ENCODE results near the gene TTC9B.

TTC9B gene

GRCh38 chr19:40249201-40249600 is 31.0 kb upstream of the TTC9B start:
- DNase-seq (ENCODE audit: low read depth), result no peak
- TF ChIP-seq, protein P1, sequence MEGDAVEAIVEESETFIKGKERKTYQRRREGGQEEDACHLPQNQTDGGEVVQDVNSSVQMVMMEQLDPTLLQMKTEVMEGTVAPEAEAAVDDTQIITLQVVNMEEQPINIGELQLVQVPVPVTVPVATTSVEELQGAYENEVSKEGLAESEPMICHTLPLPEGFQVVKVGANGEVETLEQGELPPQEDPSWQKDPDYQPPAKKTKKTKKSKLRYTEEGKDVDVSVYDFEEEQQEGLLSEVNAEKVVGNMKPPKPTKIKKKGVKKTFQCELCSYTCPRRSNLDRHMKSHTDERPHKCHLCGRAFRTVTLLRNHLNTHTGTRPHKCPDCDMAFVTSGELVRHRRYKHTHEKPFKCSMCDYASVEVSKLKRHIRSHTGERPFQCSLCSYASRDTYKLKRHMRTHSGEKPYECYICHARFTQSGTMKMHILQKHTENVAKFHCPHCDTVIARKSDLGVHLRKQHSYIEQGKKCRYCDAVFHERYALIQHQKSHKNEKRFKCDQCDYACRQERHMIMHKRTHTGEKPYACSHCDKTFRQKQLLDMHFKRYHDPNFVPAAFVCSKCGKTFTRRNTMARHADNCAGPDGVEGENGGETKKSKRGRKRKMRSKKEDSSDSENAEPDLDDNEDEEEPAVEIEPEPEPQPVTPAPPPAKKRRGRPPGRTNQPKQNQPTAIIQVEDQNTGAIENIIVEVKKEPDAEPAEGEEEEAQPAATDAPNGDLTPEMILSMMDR (IDR thresholded peaks at IDR 0.05; ENCODE audit: low read length, missing control alignments), result no peak
- H3K4me3 ChIP-seq (replicated peaks; ENCODE audit: low read depth, low read length), result no peak overlapping the region

DNA sequence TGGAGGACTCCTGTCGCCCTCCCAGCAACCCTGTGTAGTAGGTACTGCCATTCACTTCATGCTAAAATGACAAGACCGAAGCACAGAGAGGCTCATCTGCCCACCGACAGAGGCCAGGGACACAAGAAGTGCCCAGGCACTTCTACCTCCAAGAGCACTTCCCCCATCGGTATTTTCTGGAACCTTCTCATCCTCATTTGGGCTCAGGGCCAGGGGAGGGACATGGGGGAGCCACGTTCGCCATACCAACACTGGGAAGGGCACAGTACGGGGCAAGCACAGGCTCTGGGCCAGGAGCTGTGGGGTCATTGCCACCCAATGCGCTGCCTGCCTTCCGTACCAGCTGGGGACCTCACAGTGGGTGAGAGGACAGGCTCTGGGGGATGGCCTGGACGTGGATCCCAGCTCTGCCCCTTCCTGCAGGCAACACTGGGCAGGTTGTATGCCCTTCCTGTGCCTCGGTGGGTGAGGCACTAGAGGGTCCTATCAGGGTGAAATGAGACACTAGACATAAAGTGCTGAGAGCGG is 29.6 kb upstream of the TTC9B start:
- no peak overlapping the region for H3K4me3 ChIP-seq (replicated peaks; ENCODE audit: low read depth, low read length)
- TF ChIP-seq, protein P1 (IDR thresholded peaks at IDR 0.05; ENCODE audit: low read length, missing control alignments), result no peak
- DNase-seq (ENCODE audit: low read depth), result no peak

GRCh38 chr19:40247178-40247577 is 29.0 kb upstream of the TTC9B start:
- DNase-seq (ENCODE audit: low read depth), result no peak
- TF ChIP-seq, protein P1 (IDR thresholded peaks at IDR 0.05; ENCODE audit: low read length, missing control alignments), result no peak
- no peak overlapping the region for H3K4me3 ChIP-seq (replicated peaks; ENCODE audit: low read depth, low read length)

DNA sequence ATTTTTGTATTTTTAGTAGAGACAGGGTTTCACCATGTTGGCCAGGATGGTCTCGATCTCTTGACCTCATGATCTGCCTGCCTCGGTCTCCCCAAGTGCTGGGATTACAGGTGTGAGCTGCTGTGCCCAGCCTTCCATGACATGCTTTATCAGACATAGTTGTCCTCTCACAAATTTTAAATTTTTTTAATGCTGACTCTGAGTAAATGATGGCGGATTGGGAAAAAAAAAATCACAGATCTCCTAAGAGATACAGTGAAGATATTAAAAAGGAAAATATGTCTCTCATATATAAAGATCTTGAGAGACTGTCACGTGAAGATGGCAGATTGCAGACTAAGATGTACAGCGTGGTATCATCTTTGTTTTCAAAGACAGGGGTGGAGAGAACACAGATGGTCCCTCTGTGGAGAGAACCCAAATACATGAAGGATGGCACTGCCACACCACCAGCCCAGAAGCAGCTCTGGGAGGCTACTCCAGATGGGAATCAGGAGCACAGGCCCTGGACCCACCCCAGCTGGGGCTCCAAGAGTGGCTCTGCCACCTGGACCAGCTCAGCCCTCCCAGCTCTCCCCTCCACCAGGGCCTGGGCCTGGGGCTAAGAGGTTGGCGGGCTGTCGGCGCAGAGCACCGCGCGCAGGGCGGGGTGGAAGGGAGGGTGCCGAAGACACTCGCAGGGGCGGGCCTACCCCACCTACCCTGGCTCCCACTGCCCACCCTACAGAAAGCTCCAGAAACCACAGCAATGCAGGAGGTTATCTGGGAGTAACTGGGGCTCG is 28.3 kb upstream of the TTC9B start:
- DNase-seq (ENCODE audit: low read depth), result no peak
- TF ChIP-seq, protein P1 (IDR thresholded peaks at IDR 0.05; ENCODE audit: low read length, missing control alignments), result no peak
- H3K4me3 ChIP-seq (replicated peaks; ENCODE audit: low read depth, low read length), result no peak overlapping the region

DNA sequence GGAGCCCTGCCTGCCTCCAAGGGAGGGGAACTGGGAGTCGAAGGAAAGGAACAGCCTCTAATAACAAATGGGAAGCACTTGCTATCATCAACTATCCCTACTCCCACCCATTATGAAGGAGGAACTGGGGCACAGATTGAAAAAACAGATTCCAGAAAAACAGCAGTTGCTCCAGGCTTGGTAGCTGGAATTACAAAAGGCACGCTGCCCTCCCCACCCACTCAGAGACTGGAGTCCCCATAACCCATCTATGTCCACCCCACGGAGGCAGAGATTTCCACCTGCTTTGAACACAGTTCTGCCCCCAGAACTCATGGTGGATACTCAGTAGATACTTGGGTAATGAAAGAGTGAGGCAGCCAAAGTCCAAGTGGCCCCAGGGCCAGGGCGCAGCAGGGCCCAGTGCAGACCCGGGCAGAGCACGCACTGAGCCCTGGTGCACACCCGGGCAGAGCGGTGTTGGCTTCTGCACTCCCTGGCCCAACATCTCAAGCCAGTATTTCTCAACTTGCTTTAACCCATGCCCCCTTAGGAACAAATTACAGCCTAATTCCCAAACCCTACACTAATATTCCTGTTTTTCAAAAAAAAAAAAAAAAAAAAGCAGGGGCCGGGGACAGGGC is 27.4 kb upstream of the TTC9B start:
- H3K4me3 ChIP-seq (replicated peaks; ENCODE audit: low read depth, low read length), result no peak overlapping the region
- TF ChIP-seq, protein P1 (IDR thresholded peaks at IDR 0.05; ENCODE audit: low read length, missing control alignments), result no peak
- no peak for DNase-seq (ENCODE audit: low read depth)

GRCh38 chr19:40244579-40245317 is 26.6 kb upstream of the TTC9B start:
- TF ChIP-seq, protein P1 (IDR thresholded peaks at IDR 0.05; ENCODE audit: low read length, missing control alignments), result no peak
- DNase-seq (ENCODE audit: low read depth), result no peak
- no peak overlapping the region for H3K4me3 ChIP-seq (replicated peaks; ENCODE audit: low read depth, low read length)
